Liver (tissue), 9 donors: ENCODE results near the gene ACTR2. TPM values are rescaled to one million over a fixed set of nuclear protein-coding genes. Genes with fewer than 3 reads are reported as not detected.

Source experiments
- DNase-seq: peaks from one replicate; pipeline ENCODE4 v3.0.0-alpha.2; 2017; ENCODE audit warnings: low spot score
- H3K27ac ChIP-seq, 2 donors: one replicate each; pipeline ENCODE4 v1.7.0; 2013; ENCODE audit warnings: inconsistent platforms in 2 of 2, low read length in 2 of 2, control low read depth in 1 of 2, low read depth in 1 of 2, mild to moderate bottlenecking in 1 of 2
- H3K27me3 ChIP-seq, 4 donors: one replicate each; pipeline versions ENCODE4 v1.6.1 to v1.7.0; 2013; ENCODE audit warnings: low read length in 3 of 4, inconsistent platforms in 1 of 4, mild to moderate bottlenecking in 1 of 4, moderate library complexity in 1 of 4; ENCODE audit not compliant: control insufficient read depth in 4 of 4, insufficient read depth in 4 of 4
- H3K36me3 ChIP-seq, 4 donors: one replicate each; pipeline versions ENCODE4 v1.6.1 to v1.7.0; 2013; ENCODE audit warnings: low read length in 3 of 4, mild to moderate bottlenecking in 3 of 4, low read depth in 1 of 4, moderate library complexity in 1 of 4; ENCODE audit not compliant: control insufficient read depth in 4 of 4, insufficient read depth in 3 of 4
- H3K4me1 ChIP-seq, 4 donors: one replicate each; pipeline versions ENCODE4 v1.6.1 to v1.7.0; 2013; ENCODE audit warnings: low read length in 3 of 4, mild to moderate bottlenecking in 3 of 4, moderate library complexity in 1 of 4; ENCODE audit not compliant: control insufficient read depth in 4 of 4, insufficient read depth in 4 of 4
- H3K4me3 ChIP-seq, 3 donors: one replicate each; pipeline versions ENCODE4 v1.6.1 to v1.7.0; 2013; ENCODE audit warnings: low read length in 3 of 3, control low read depth in 1 of 3, low read depth in 1 of 3, mild to moderate bottlenecking in 1 of 3
- H3K9ac ChIP-seq, 2 donors: one replicate each; pipeline ENCODE4 v1.7.0; 2013; ENCODE audit warnings: low read length in 2 of 2, mild to moderate bottlenecking in 2 of 2, moderate library complexity in 2 of 2, control low read depth in 1 of 2, low read depth in 1 of 2
- H3K9me3 ChIP-seq, 4 donors: one replicate each; pipeline versions ENCODE4 v1.6.1 to v1.7.0; 2013; ENCODE audit warnings: low read length in 3 of 4; ENCODE audit not compliant: control insufficient read depth in 4 of 4
- EGR1 ChIP-seq, 2 donors: IDR thresholded peaks; 2 replicates each; pipeline ENCODE4 v1.6.1; 2016 to 2018; ENCODE audit warnings: antibody characterized with exemption in 2 of 2, low read depth in 2 of 2
- FOXA2 ChIP-seq: IDR thresholded peaks from 2 replicates; pipeline ENCODE4 v1.6.1; 2016; ENCODE audit warnings: antibody characterized with exemption
- GABPA ChIP-seq, 2 donors: IDR thresholded peaks in 1 of 2; conservative IDR thresholded peaks in 1 of 2; 2 replicates each; pipeline ENCODE4 v1.6.1; 2016; ENCODE audit warnings: antibody characterized with exemption in 2 of 2, mild to moderate bottlenecking in 1 of 2, moderate library complexity in 1 of 2
- HNF4A ChIP-seq, 2 donors: conservative IDR thresholded peaks; 2 replicates each; pipeline ENCODE4 v1.6.1; 2016; ENCODE audit warnings: antibody characterized with exemption in 2 of 2, mild to moderate bottlenecking in 2 of 2
- HNF4G ChIP-seq: IDR thresholded peaks from 2 replicates; pipeline ENCODE4 v1.6.1; 2016; ENCODE audit warnings: antibody characterized with exemption
- JUND ChIP-seq, 2 donors: IDR thresholded peaks; 2 replicates each; pipeline ENCODE4 v1.6.1; 2016; ENCODE audit warnings: antibody characterized with exemption in 2 of 2
- NR2F2 ChIP-seq: IDR thresholded peaks from 2 replicates; pipeline ENCODE4 v1.6.1; 2016; ENCODE audit warnings: antibody characterized with exemption
- RAD21 ChIP-seq, 2 donors: IDR thresholded peaks; 2 replicates each; pipeline ENCODE4 v1.6.1; 2016; ENCODE audit warnings: antibody characterized with exemption in 2 of 2, mild to moderate bottlenecking in 2 of 2
- SP1 ChIP-seq: IDR thresholded peaks from 2 replicates; pipeline ENCODE4 v1.6.1; 2018; ENCODE audit warnings: antibody characterized with exemption, mild to moderate bottlenecking
- TAF1 ChIP-seq: conservative IDR thresholded peaks from 2 replicates; pipeline ENCODE4 v1.6.1; 2016; ENCODE audit warnings: antibody characterized with exemption, mild to moderate bottlenecking
- WGBS: extraction: QIAGEN DNeasy Blood & Tissue Kit; methylation state at CpG from one replicate; pipeline ENCODE4 v1.1.7; 2013; 5-methylcytosine and 5-hydroxymethylcytosine counted together
- polyA plus RNA-seq, 2 donors: library from polyadenylated mRNA; stranded (reverse) in 1 of 2; unstranded in 1 of 2; fragments of 200-250 nt in 1 of 2; fragments of >200 nt in 1 of 2; fragmentation: Nextera tagmentation in 1 of 2; extraction: Ambion mirVana in 1 of 2; gene quantifications; one replicate each; pipeline versions ENCODE4 v1.2.1 to v1.2.3, GENCODE V29; 2013 to 2015
- total RNA-seq, 2 donors: library from RNA; depleted of rRNA; stranded (reverse); fragments of >200 nt; gene quantifications; one replicate each; pipeline ENCODE4 v1.2.3, GENCODE V29; 2014
- TF ChIP-seq, protein P1 (sequence below): fragments of 150-350 bp; IDR thresholded peaks from 2 replicates; pipeline ENCODE4 v1.5.1; 2017; ENCODE audit warnings: improper control_type of control experiment, low read depth, low read length; ENCODE audit not compliant: missing input control
- TF ChIP-seq, protein P2 (sequence below): IDR thresholded peaks from 2 replicates; pipeline ENCODE4 v1.6.1; 2016; ENCODE audit warnings: antibody characterized with exemption
- TF ChIP-seq, protein P3 (sequence below): IDR thresholded peaks from 2 replicates; pipeline ENCODE4 v1.6.1; 2016; ENCODE audit warnings: antibody characterized with exemption
- TF ChIP-seq, protein P4 (sequence below): IDR thresholded peaks from 2 replicates; pipeline ENCODE4 v1.6.1; 2016; ENCODE audit warnings: antibody characterized with exemption, mild to moderate bottlenecking
- TF ChIP-seq, protein P5 (sequence below): IDR thresholded peaks from 2 replicates; pipeline ENCODE4 v1.6.1; 2016; ENCODE audit warnings: antibody characterized with exemption
- donor health status: healthy.
- donor health status: healthy.
- donor health status: healthy.
- donor health status: healthy.
- donor health status: healthy.

The ACTR2 gene
- total and polyA plus RNA-seq, 4 donors, result 21.6 to 72.0 (median 45.9) TPM

DNA sequence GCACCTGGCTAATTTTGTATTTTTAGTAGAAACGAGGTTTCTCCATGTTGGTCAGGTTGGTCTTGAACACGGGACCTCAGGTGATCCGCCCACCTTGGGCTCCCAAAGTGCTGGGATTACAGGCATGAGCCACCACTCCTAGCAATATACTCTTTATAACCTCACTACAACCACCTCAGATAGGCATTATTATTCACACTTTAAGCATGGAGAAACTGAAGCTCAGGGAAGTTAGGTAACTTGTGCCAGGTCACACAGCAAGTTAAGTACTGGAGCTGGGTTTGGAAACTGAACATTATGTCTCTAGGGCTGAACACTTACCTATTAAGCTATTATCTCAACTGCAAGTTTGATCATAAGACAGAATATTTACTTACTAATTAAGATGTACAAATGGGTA lies 42.6 kb upstream of the ACTR2 start:
- Histone ChIP-seq H3K9ac (no peak overlapping the region), H3K27me3 (no peaks in the 10 kb centered on the region), H3K4me1 (peaks cover 0 to 3% (median 0%) of the 10 kb centered on the region in 4 donors), H3K4me3 (no peak overlapping the region), H3K27ac (no peak overlapping the region), H3K9me3 (no peaks in the 10 kb centered on the region), H3K36me3 (no peaks in the 10 kb centered on the region)
- DNase-seq, result no peak
- 90% methylated on average over 3 of the region's 3 CpGs for WGBS
- TF ChIP-seq, protein P1, sequence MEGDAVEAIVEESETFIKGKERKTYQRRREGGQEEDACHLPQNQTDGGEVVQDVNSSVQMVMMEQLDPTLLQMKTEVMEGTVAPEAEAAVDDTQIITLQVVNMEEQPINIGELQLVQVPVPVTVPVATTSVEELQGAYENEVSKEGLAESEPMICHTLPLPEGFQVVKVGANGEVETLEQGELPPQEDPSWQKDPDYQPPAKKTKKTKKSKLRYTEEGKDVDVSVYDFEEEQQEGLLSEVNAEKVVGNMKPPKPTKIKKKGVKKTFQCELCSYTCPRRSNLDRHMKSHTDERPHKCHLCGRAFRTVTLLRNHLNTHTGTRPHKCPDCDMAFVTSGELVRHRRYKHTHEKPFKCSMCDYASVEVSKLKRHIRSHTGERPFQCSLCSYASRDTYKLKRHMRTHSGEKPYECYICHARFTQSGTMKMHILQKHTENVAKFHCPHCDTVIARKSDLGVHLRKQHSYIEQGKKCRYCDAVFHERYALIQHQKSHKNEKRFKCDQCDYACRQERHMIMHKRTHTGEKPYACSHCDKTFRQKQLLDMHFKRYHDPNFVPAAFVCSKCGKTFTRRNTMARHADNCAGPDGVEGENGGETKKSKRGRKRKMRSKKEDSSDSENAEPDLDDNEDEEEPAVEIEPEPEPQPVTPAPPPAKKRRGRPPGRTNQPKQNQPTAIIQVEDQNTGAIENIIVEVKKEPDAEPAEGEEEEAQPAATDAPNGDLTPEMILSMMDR, result no peak
- TF ChIP-seq, protein P2, sequence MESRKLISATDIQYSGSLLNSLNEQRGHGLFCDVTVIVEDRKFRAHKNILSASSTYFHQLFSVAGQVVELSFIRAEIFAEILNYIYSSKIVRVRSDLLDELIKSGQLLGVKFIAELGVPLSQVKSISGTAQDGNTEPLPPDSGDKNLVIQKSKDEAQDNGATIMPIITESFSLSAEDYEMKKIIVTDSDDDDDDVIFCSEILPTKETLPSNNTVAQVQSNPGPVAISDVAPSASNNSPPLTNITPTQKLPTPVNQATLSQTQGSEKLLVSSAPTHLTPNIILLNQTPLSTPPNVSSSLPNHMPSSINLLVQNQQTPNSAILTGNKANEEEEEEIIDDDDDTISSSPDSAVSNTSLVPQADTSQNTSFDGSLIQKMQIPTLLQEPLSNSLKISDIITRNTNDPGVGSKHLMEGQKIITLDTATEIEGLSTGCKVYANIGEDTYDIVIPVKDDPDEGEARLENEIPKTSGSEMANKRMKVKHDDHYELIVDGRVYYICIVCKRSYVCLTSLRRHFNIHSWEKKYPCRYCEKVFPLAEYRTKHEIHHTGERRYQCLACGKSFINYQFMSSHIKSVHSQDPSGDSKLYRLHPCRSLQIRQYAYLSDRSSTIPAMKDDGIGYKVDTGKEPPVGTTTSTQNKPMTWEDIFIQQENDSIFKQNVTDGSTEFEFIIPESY, result no peak
- no peak for TF ChIP-seq TAF1
- no peak for TF ChIP-seq FOXA2
- TF ChIP-seq JUND (IDR thresholded peaks at IDR 0.05), result no peak
- TF ChIP-seq HNF4G, result no peak
- TF ChIP-seq, protein P3, sequence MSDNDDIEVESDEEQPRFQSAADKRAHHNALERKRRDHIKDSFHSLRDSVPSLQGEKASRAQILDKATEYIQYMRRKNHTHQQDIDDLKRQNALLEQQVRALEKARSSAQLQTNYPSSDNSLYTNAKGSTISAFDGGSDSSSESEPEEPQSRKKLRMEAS, result no peak
- no peak for TF ChIP-seq SP1
- no peak for TF ChIP-seq GABPA (IDR thresholded peaks at IDR 0.05 in 1 of 2, conservative IDR thresholded peaks at IDR 0.05 in 1 of 2)
- TF ChIP-seq EGR1 (IDR thresholded peaks at IDR 0.05; ENCODE audit: low read depth in 2 of 2), result no peak
- TF ChIP-seq, protein P4, sequence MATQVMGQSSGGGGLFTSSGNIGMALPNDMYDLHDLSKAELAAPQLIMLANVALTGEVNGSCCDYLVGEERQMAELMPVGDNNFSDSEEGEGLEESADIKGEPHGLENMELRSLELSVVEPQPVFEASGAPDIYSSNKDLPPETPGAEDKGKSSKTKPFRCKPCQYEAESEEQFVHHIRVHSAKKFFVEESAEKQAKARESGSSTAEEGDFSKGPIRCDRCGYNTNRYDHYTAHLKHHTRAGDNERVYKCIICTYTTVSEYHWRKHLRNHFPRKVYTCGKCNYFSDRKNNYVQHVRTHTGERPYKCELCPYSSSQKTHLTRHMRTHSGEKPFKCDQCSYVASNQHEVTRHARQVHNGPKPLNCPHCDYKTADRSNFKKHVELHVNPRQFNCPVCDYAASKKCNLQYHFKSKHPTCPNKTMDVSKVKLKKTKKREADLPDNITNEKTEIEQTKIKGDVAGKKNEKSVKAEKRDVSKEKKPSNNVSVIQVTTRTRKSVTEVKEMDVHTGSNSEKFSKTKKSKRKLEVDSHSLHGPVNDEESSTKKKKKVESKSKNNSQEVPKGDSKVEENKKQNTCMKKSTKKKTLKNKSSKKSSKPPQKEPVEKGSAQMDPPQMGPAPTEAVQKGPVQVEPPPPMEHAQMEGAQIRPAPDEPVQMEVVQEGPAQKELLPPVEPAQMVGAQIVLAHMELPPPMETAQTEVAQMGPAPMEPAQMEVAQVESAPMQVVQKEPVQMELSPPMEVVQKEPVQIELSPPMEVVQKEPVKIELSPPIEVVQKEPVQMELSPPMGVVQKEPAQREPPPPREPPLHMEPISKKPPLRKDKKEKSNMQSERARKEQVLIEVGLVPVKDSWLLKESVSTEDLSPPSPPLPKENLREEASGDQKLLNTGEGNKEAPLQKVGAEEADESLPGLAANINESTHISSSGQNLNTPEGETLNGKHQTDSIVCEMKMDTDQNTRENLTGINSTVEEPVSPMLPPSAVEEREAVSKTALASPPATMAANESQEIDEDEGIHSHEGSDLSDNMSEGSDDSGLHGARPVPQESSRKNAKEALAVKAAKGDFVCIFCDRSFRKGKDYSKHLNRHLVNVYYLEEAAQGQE, result no peak
- no peak for TF ChIP-seq NR2F2
- TF ChIP-seq, protein P5, sequence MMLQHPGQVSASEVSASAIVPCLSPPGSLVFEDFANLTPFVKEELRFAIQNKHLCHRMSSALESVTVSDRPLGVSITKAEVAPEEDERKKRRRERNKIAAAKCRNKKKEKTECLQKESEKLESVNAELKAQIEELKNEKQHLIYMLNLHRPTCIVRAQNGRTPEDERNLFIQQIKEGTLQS, result no peak
- no peak for TF ChIP-seq HNF4A (conservative IDR thresholded peaks at IDR 0.05)
- no peak for TF ChIP-seq RAD21 (IDR thresholded peaks at IDR 0.05)
